GM12892 (cell line): ENCODE results near the gene CEP112.

ENCODE experiments used
- DNase-seq: peaks from one replicate; pipeline ENCODE4 v3.0.0; 2011; ENCODE audit not compliant: insufficient read length
- FAIRE-seq: peaks from 2 replicates; lab custom pipeline; 2011; peaks lifted over from hg19 to GRCh38; lab: Jason Lieb, UNC
- POLR2A ChIP-seq: IDR thresholded peaks from 2 replicates; pipeline ENCODE4 v1.6.1; 2011; ENCODE audit warnings: low read depth, low read length, control low read depth
- POLR2AphosphoS5 ChIP-seq: IDR thresholded peaks from 2 replicates; pipeline ENCODE4 v1.6.1; 2011; ENCODE audit warnings: low read depth, low read length, control low read depth
- TAF1 ChIP-seq: IDR thresholded peaks from 2 replicates; pipeline ENCODE4 v1.6.1; 2011; ENCODE audit warnings: low read depth, mild to moderate bottlenecking, control low read depth, low read length, borderline replicate concordance

The CEP112 gene

GRCh38 chr17:65638221-65638975 is 553.5 kb downstream of the CEP112 start:
- DNase-seq (no peak), FAIRE-seq (no peak)
- TF ChIP-seq POLR2A, result no peak

GRCh38 chr17:65637786-65638185 is 554.1 kb downstream of the CEP112 start:
- TF ChIP-seq POLR2A (no peak), POLR2AphosphoS5 (no peak), TAF1 (no peak)
- FAIRE-seq, result no peak
- no peak for DNase-seq

DNA sequence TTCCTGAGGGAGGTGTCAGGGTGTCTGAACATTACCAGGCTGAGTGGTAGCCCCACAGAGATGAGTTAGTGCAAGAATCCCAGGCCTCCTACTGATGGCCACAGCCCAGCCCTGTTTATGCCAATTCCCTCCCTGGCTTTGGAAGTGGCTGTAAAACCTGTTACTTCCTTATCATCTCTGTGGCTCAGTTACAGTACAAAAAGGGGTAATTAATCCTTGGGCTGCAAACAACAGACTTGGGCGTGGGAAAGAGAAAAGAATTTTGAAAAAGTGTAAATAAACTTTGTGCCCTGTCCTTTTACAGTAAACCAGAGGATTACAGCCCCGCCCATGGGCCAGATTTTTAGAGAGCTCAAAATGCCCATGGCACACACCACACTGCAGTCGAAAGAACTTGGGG is 557.4 kb downstream of the CEP112 start:
- DNase-seq (no peak), FAIRE-seq (no peak)
- TF ChIP-seq POLR2A (no peak), TAF1 (no peak), POLR2AphosphoS5 (no peak)

DNA sequence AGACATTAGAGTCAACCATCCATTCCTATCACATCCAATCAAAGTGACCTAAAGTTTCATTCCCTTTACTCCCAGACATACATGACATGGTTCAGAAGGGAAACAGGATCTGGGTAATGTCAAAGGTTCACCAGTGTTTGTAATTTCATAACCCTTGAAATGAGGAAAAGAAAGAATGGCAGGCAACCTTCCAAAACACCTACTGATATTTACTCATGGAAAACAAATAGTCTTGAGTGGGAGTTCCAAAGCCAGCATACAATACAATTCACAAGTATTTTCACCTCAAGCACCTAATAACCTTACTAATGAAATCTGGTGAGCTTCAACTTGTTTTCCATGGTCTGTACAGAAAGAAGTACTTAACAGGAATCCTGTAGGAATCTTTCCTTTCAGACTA is 557.9 kb downstream of the CEP112 start:
- TF ChIP-seq POLR2A, result no peak
- TF ChIP-seq POLR2AphosphoS5, result no peak
- TF ChIP-seq TAF1, result no peak
- DNase-seq (no peak), FAIRE-seq (no peak)

GRCh38 chr17:65633146-65633881 is 558.6 kb downstream of the CEP112 start:
- TF ChIP-seq POLR2AphosphoS5, result no peak
- TF ChIP-seq POLR2A, result no peak
- TF ChIP-seq TAF1, result no peak
- FAIRE-seq, result no peak

DNA sequence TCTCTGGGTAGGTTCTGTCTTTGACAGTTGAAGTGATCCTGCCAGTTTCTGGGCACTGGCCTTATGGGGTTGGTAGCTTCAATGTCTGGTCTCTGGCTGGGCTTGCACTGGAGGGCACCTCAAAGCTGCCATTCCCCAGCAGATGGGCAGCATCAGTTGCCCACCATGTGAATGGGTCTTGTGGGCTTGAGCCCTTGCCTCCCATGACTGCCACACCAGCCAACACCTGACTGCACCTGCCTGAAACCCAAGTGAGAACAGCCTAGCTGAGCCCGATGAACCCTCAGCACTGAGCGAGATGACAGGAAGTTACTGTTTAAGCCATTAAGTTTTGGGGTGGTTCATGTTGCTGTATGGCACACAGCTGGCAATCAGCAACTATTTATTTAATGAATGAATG is 561.4 kb downstream of the CEP112 start:
- no peak for TF ChIP-seq POLR2A
- TF ChIP-seq TAF1, result no peak
- no peak for TF ChIP-seq POLR2AphosphoS5
- DNase-seq (no peak), FAIRE-seq (no peak)

More at GRCh38 chr17:65633146-65633881, 558.6 kb downstream of the CEP112 start:
- no peak for DNase-seq

DNA sequence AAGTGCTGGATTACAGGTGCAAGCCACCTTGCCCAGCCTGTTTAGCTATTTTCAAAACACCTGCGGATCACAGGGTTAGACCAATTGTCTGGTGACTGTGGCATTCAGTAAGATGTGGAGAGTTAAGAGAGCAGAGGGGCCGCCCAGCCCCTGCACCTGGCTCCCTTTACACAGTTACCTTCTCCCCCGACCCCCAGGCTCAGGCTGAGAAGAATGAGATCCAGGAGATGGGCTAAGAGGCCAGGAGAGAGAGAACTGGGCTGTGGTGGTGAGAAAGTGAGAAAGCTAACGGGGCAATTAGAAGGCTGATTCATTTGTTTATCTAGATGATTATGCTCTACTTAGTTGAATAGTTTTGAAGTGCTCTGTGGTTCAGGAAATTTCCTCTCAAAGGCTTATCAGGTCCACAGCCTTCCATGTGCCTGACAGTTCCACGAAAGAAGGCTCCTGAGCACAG is 562.7 kb downstream of the CEP112 start:
- no peak for TF ChIP-seq TAF1
- no peak for TF ChIP-seq POLR2A
- TF ChIP-seq POLR2AphosphoS5, result no peak
- DNase-seq (no peak), FAIRE-seq (no peak)

DNA sequence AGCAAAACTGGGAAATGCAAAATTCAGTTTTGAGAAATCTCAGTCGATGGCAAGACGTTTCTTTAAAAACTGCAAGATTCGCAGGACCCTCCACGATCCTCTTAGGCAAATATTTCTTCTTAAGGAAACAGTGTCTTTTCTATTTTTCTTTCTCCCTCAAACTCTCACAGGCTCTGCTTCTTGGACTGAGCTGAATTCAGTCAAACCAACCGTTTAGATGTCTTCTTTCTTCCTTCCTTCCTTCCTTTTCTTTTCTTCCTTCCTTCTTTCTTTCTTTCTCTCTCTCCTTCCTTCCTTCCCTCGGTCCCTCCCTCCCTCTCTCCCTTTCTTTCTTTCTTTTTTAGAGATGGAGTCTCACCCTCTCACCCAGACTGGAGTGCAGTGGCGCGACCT is 563.3 kb downstream of the CEP112 start:
- FAIRE-seq, result no peak
- no peak for DNase-seq
- no peak for TF ChIP-seq POLR2A
- no peak for TF ChIP-seq POLR2AphosphoS5
- TF ChIP-seq TAF1, result no peak

DNA sequence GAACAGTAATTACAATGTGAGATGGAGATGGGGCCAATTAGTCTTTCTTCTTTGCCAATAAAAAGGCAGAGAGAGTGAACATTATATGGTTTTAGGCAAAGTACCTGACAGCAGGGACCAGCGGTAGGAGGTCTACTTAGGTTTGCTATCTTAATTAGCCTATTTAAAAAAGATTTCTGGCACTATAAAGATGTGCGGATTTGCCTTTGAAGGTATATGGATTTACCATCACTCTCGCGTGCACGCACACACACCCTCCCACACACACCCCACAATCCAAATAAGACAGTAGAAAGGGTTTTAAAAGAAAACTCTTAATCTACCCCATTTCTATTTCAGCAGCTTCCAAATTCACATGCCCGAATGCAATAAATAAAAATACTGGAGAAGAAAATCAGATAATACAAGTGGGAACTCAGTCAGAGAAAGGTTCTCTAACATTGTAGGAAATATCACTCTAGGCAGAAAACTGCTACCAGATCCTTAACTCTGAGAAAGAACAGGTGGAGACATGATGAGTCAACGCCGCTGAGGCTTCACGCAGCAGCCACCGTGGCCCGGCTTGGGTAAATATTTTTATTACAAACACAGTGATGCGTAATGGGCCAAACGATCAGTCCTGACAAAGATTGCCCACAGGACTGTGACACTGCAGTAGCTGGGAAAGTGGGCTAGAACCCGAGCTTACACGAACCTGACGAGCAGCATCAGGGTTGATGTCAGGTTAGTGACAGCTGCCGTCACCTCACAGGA is 563.9 kb downstream of the CEP112 start:
- no peak for TF ChIP-seq POLR2AphosphoS5
- TF ChIP-seq TAF1, result no peak
- no peak for TF ChIP-seq POLR2A
- DNase-seq (no peak), FAIRE-seq (no peak)

DNA sequence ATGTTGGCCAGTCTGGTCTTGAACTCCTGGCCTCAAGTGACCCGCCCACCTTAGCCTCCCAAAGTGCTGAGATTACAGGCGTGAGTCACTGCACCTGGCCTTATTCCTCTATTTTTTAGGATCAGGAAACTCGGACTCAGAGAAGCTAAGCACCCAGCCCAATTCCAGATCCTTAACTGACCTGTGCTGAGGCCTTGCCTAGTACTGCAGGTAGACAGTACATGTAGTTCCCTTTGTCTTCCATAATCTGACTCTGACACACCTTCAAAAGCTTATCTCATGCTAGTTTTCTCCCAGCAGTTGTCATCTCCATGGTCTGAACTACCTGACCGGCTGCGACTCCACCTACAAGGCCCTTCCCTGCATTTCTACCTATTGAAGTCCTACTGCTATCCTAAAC is 564.8 kb downstream of the CEP112 start:
- DNase-seq (no peak), FAIRE-seq (no peak)
- TF ChIP-seq TAF1 (no peak), POLR2AphosphoS5 (no peak), POLR2A (no peak)

DNA sequence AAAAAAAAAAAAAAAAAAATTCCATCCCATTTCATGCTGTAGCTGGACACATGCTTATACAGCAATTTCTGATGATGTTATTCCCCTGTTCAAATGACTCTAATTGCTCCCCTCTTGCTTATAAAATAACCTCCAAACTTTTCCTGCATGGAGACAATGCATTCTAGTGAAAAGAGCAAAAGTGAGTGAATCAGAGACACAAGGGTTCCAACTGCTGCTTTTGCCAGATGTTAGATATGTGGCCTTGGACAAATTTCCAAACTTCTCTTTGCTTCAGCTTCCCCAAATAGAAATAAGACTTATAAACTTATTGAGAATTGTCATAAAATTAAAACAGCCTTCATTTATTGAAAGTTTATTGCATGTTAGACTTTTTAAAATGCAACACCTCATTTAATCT is 565.5 kb downstream of the CEP112 start:
- TF ChIP-seq POLR2AphosphoS5, result no peak
- TF ChIP-seq TAF1, result no peak
- TF ChIP-seq POLR2A, result no peak
- FAIRE-seq (no peak), DNase-seq (no peak)
